Measurements from ENCODE around the gene GPX3.

GPX3 gene

GRCh38 chr5:151047814-151048425 lies 27.5 kb downstream of the GPX3 start:
- no peak overlapping the region for H3K4me3 ChIP-seq (replicated peaks; ENCODE audit: low read depth, low read length)
- H3K36me3 ChIP-seq (ENCODE audit: control insufficient read depth, insufficient read depth, low read length): peaks cover 52% of the 10 kb centered on the region
- peak; percentile 80 for TF ChIP-seq CTCF (IDR thresholded peaks at IDR 0.05; ENCODE audit: insufficient read depth, low read length, poor library complexity, severe bottlenecking)
- DNase-seq (ENCODE audit: extremely low read depth, insufficient read length): no peak
- no peaks in the 10 kb centered on the region for H3K27me3 ChIP-seq (replicated peaks; ENCODE audit: control insufficient read depth, insufficient read depth, low read length)

GRCh38 chr5:151048526-151048925 lies 28.1 kb downstream of the GPX3 start:
- Histone ChIP-seq H3K4me3 (replicated peaks; ENCODE audit: low read depth, low read length) (no peak overlapping the region), H3K36me3 (ENCODE audit: control insufficient read depth, insufficient read depth, low read length) (peaks cover 53% of the 10 kb centered on the region), H3K27me3 (replicated peaks; ENCODE audit: control insufficient read depth, insufficient read depth, low read length) (no peaks in the 10 kb centered on the region)
- DNase-seq (ENCODE audit: extremely low read depth, insufficient read length): no peak
- TF ChIP-seq CTCF (IDR thresholded peaks at IDR 0.05; ENCODE audit: insufficient read depth, low read length, poor library complexity, severe bottlenecking): peak; percentile 24

- Histone ChIP-seq H3K36me3 (ENCODE audit: control insufficient read depth, insufficient read depth, low read length) (peaks cover 66% of the 10 kb centered on the region), H3K4me3 (replicated peaks; ENCODE audit: low read depth, low read length) (no peak overlapping the region)
These were observed 30.9 kb downstream of the GPX3 start for GRCh38 chr5:151051066-151051930.

GRCh38 chr5:151051931-151052608 lies 31.7 kb downstream of the GPX3 start:
- no peak for DNase-seq (ENCODE audit: extremely low read depth, insufficient read length)
- no peak overlapping the region for H3K4me3 ChIP-seq (replicated peaks; ENCODE audit: low read depth, low read length)
- no peak for TF ChIP-seq CTCF (IDR thresholded peaks at IDR 0.05; ENCODE audit: insufficient read depth, low read length, poor library complexity, severe bottlenecking)
- no peaks in the 10 kb centered on the region for H3K27me3 ChIP-seq (replicated peaks; ENCODE audit: control insufficient read depth, insufficient read depth, low read length)
- H3K36me3 ChIP-seq (ENCODE audit: control insufficient read depth, insufficient read depth, low read length): peaks cover 71% of the 10 kb centered on the region

More at GRCh38 chr5:151051066-151051930, 30.9 kb downstream of the GPX3 start:
- H3K27me3 ChIP-seq (replicated peaks; ENCODE audit: control insufficient read depth, insufficient read depth, low read length): no peaks in the 10 kb centered on the region
- TF ChIP-seq CTCF (IDR thresholded peaks at IDR 0.05; ENCODE audit: insufficient read depth, low read length, poor library complexity, severe bottlenecking): peak; percentile 82
- DNase-seq (ENCODE audit: extremely low read depth, insufficient read length): peak; percentile 50

GRCh38 chr5:151052836-151053235 lies 32.4 kb downstream of the GPX3 start:
- H3K27me3 ChIP-seq (replicated peaks; ENCODE audit: control insufficient read depth, insufficient read depth, low read length): no peaks in the 10 kb centered on the region
- DNase-seq (ENCODE audit: extremely low read depth, insufficient read length): no peak
- H3K36me3 ChIP-seq (ENCODE audit: control insufficient read depth, insufficient read depth, low read length): peaks cover 70% of the 10 kb centered on the region
- H3K4me3 ChIP-seq (replicated peaks; ENCODE audit: low read depth, low read length): no peak overlapping the region
- no peak for TF ChIP-seq CTCF (IDR thresholded peaks at IDR 0.05; ENCODE audit: insufficient read depth, low read length, poor library complexity, severe bottlenecking)

Data from GM06990 (cell line).